DMS 273 (cell line): ENCODE data around the gene RDH13.
"Not testable (repeated sequence)": the region's sequence is repeated elsewhere in the genome, so short reads cannot be mapped to it uniquely, and the experiment has no call there.

ENCODE experiments used
- DNase-seq: peaks from one replicate; lab custom pipeline; 2025; ENCODE audit not compliant: unreplicated experiment; lab: John Stamatoyannopoulos, UW

RDH13 gene

DNA sequence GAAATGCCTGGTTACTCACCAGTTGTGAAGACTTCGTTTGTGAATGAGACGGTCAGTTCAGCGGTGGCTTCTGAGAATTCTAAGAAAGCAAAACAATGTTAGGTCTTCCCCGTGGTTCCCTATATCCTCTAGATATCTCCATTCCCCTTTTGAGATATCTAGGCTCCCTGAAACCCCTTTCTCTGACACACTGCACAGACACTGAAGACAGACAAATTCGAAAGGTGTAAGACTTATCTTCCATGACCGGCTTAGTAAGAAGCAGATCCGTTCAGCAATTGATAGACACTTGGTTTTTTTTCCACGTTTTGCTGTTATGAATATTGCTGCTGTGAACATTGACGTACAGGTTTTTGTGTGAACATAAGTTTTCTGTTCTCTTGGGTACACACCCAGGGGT lies 44.3 kb downstream of the RDH13 start:
- no peak for DNase-seq

GRCh38 chr19:55018216-55018615 lies 44.7 kb downstream of the RDH13 start:
- DNase-seq = no peak

- DNase-seq = no peak
Observed at GRCh38 chr19:55016017-55016416, 46.9 kb downstream of the RDH13 start.

- no peak for DNase-seq
Observed at GRCh38 chr19:55015126-55015525, 47.8 kb downstream of the RDH13 start.

GRCh38 chr19:55014714-55015113 lies 48.2 kb downstream of the RDH13 start:
- peak; percentile 17 for DNase-seq

DNA sequence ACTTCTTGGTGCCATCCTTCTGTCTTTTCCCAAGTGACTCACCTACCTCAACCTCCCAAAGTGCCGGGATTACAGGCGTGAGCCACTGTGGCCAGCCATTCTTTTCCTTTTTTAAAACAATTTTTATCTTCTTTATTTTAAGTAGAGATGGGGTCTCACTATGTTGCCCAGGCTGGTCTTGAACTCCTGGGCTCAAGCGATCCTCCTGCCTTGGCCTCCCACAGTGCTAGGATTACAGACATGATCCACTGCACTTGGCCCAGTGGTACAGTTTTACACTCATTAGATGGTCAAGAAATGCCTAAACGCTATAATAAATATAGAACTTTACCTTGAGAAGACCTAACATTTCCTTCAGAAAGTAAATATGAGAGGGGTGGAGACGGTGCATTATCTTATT lies 49.4 kb downstream of the RDH13 start:
- DNase-seq = no peak

GRCh38 chr19:55012306-55012705 lies 50.6 kb downstream of the RDH13 start:
- no peak for DNase-seq

DNA sequence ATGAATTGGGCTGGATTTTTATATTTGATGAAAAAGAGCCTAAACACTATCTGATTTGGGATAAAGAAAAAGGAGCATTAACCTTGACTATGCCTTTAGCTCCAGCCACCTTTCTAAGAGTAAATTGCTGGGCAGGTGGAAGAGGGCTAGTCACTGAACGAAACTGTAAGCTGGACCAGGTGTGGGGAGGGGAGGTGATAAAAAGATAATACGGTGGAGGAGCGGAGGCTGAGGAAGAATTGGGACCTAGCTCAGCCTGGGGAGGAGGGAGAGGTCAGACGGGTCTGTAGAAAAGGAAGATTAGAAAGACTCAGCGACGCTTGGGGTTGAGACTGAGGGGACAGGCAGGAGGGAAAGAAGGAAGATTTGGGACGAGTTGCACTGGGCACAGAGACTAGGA lies 52.4 kb downstream of the RDH13 start:
- DNase-seq = not testable (repeated sequence)

GRCh38 chr19:55008781-55009180 lies 54.2 kb downstream of the RDH13 start:
- not testable (repeated sequence) for DNase-seq

- DNase-seq = not testable (repeated sequence)
Observed at GRCh38 chr19:55008189-55008588, 54.8 kb downstream of the RDH13 start.

DNA sequence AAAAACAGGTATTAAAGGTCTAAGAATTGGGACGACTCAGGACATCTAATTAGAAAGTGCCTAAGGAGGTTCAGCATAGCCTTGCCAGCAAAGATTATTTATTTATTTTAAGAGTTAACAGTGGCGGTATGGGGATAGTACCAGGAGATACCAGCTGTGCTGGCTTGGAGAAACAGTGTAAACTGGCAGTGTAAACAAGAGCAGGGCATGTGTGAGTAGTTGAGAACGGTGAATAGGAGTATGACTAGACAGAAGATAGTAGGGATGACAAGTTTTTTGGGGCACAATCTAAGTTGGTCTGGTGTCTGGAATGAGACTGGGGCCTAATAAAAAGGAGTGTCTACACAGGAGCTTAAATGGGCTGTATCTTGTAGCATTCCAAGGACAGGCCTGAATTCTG lies 55.4 kb downstream of the RDH13 start:
- not testable (repeated sequence) for DNase-seq

DNA sequence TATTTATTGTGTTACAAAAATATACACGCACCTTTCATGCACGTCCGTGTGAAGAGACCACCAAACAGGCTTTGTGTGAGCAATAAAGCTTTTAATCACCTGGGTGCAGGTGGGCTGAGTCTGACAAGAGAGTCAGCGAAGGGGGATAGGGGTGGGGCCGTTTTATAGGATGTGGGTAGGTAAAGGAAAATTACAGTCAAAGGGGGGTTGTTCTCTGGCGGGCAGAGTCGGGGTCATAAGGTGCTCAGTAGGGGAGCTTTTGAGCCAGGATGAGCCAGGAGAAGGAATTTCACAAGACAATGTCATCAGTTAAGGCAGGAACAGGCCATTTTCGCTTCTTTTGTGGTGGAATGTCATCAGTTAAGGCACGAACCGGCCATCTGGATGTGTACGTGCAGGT lies 56.2 kb downstream of the RDH13 start:
- not testable (repeated sequence) for DNase-seq

GRCh38 chr19:55005684-55006488 lies 57.1 kb downstream of the RDH13 start:
- DNase-seq = peak; percentile 40

GRCh38 chr19:55000761-55001160 lies 62.2 kb downstream of the RDH13 start:
- DNase-seq = no peak

DNA sequence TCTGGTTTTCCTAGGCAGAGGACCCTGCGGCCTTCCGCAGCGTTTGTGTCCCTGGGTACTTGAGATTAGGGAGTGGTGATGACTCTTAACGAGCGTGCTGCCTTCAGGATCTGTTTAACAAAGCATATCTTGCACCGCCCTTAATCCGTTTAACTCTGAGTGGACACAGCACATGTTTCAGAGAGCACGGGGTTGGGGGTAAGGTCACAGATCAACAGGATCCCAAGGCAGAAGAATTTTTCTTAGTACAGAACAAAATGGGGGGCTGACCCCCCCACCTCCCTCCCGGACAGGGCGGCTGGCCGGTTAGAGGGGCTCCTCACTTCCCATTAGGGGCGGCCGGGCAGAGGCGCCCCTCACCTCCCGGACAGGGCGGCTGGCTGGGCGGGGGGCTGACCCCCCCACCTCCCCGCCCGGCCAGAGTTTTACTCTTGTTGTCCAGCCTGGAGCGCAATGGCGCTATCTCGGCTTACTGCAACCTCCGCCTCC lies 64.2 kb downstream of the RDH13 start:
- DNase-seq = not testable (repeated sequence)

- no peak for DNase-seq
Observed at GRCh38 chr19:54995561-54995960, 67.4 kb downstream of the RDH13 start.
